NOMO-1 (cell line): ENCODE results near the gene CPE.

ENCODE experiments used
- DNase-seq, 2 experiments: peaks; one replicate each; lab custom pipeline; 2025; ENCODE audit not compliant: unreplicated experiment in 2 of 2; lab: John Stamatoyannopoulos, UW

CPE gene

GRCh38 chr4:165505958-165506837 is 127.4 kb downstream of the CPE start:
- DNase-seq: no peak

DNA sequence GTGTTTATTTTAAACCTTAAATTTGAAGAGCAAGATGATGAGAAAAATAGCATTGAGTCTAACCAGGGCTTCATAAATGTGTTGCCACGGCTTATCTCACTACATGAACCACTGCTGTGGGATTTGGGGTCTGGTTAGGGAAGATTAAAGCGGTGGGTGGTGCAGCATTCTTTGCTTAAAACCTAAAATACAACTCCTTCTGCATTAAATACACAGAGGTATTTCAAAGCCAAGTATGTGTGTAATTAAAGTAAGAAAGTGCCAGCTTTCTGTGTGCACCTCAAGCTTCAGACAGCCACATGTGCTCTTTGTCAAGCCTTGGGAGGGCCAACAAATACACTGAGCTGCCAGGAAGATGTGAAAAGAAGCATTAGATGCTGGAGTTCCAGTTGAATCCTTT is 128.0 kb downstream of the CPE start:
- DNase-seq: no peak

DNA sequence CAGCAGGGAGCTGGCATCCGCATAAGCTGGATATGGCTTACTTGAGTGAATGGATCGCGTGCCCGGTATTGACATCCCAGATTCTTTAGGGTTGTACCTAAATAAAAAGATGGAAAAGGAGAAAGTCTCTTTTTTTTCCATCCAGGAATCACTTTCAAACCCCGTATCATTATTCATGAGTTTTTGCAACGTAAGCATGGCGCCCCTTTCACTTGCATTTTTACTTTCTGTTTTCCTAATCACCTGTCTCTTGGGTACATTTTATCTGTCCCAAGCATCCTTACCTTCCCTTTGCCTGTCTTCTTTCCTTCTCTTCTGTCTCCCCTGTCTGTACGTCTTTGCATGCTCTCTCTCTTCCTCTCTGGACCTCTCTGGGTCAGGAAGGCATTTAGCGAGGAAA is 128.6 kb downstream of the CPE start:
- no peak for DNase-seq

GRCh38 chr4:165508372-165509120 is 129.7 kb downstream of the CPE start:
- no peak for DNase-seq

- no peak for DNase-seq
These were observed 133.6 kb downstream of the CPE start for GRCh38 chr4:165512424-165512823.

DNA sequence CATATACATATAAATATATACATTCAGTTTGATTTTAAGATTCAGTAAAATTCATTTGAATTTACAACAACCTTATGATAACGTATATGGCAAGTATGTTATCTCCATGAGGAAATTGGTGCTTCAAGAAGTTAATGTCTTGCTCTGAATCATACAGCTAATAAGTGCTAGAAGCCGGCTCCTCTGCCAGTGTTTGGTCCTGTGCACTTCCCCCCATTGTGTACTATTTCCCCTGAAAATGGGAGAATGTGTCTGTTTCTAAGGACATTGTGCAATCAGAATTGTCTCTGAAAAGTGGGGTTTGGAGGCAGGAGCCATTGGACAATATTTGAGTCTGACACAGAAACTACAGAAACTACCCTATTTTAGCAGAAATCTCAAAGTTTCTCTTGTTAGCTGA is 135.9 kb downstream of the CPE start:
- no peak for DNase-seq

- no peak for DNase-seq
These were observed 136.4 kb downstream of the CPE start for GRCh38 chr4:165515201-165515600.

DNA sequence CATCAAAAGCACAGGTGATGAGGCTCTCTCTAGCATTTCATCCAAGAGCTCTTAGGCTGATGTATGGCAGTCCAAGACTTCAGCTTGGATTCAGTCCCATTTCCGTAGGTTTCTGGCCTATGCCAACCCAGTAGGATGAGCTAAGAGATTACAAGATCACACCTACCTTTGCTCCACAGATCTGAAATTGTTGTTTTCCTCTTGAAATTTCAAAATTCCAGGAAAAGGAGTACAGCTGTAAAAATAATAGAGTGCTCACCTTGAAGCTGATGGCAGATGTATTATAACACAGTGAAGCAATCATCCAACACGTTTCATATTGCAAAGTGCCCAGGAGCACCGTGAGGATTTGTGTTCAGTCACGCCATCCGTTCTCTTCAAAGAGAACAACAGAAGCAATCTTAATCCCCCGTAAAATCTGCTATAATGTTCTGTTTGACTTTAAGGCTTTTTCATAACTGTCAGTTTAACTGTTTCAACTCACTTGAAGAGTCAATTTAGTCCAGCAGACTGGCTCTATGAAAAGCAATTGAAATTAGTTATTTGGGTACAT is 137.5 kb downstream of the CPE start:
- no peak for DNase-seq

DNA sequence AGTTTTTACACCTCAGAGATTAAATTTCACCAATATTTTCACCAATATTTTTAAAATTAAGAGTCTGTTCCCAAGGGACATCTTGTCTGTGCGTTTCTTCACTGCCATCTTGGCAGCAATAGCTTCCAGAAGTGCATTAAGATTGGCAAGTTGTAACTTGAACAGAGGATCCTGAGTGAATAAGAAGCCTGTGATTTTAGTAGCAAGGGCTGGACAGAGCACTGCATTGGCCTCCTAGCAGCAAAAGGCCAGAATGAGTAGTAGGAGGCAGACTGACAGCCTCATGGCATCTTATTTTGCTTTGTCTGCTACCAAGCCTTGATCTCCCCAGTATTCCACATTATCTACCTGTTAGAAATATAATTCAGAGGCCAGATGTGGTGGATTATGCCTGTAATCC is 138.4 kb downstream of the CPE start:
- DNase-seq: no peak

GRCh38 chr4:165518024-165518616 is 139.3 kb downstream of the CPE start:
- no peak for DNase-seq

DNA sequence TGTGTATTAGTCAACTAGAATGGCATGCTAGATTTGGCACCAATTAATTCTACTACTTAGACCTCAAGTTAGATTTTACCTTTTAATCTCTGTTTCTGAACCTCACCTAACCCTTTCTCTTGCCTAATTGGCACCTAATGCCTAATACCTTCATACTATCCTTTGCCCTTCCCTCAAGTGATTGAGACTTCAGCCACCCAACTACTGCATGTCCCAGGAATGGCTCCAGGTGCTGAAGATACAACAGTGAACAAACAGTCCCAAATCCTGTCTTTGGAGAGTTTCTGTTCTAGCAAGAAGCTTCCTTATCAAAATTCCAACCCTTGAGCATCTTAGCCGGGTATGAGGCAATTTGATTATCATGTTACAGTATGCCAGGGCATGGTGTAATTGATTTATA is 139.9 kb downstream of the CPE start:
- DNase-seq: no peak

GRCh38 chr4:165519591-165519990 is 140.8 kb downstream of the CPE start:
- DNase-seq: no peak

- DNase-seq: no peak
These were observed 141.3 kb downstream of the CPE start for GRCh38 chr4:165520086-165520485.

- DNase-seq: no peak
These were observed 143.2 kb downstream of the CPE start for GRCh38 chr4:165522050-165522449.

GRCh38 chr4:165524532-165525190 is 145.9 kb downstream of the CPE start:
- no peak for DNase-seq

DNA sequence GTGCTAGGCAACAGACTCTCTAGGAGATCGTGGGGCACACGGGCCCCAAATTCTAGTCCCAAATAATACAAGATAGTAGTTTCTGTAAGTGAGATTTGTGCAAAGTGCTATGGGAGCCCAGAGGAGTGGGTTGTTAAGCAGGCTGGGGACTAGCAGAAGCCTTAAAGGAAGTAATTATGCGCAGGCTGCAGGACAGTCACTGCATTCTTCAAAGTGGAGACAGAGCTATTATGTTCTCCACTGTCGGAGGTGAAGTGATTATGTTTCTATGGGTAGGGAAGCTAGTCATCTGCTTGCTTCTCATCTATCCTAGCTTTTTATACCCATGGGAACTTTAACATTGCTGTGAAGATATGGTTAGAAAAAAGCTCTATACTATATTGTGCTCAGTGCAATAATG is 154.2 kb downstream of the CPE start:
- no peak for DNase-seq

DNA sequence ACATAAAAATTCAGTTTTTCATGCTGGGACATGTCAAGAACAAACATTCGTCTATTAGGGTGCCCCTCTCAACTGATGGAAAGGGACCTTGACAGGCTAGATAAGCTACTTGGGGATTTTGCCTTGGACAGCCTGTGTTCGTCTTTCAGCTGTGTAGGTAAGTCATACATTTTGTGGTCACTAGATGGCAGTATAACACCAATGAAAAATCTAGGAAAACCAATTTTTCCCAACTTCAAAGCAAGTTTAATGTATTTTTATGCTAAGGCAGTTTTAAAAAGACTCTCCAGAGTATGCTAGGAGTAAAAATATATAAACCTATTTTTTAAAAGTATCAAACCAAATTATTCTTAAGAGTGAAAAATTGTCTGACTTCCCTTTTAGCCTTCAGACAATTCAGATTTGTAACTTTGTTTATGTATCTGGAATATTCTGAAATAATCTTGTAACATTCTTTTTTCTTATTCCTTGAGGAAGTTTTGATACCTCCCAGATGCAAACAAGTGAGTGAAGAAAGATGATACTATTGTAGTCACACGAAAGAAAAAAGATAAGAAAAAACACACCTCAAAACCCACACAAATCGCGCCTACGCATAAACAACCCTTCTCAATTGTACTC is 158.3 kb downstream of the CPE start:
- DNase-seq: peak in 1 of 2 experiments; percentile 21

DNA sequence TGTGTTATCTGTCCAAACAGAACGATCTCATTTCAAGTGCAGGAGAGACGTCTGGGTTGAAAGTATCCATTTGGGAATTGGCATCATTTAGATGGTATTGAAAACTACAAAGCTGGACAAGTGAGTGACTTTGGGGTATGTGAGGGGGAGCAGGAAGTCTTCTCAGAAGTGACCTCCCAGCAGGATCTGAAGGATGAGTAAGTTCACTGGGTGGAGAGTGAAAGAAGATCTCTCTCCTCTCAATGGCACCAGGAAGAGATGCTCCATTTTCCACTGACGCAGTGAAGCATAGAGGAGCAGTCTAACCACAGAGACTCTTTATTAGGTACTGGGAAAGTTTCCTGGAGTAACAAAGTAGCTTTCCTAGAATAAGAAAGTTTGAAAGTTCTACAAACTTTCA is 161.0 kb downstream of the CPE start:
- DNase-seq: no peak

GRCh38 chr4:165540206-165540830 is 161.5 kb downstream of the CPE start:
- peak in 1 of 2 experiments; percentile 39 for DNase-seq
